Gastrocnemius medialis (tissue), 4 donors: ENCODE data around the gene CNGA2.

Experiments used
- POLR2A ChIP-seq, 2 donors: fragments of 450-650 bp; IDR thresholded peaks; one replicate each; pipeline ENCODE4 v1.6.1; 2017; ENCODE audit warnings: antibody characterized with exemption in 2 of 2, mild to moderate bottlenecking in 2 of 2, moderate library complexity in 2 of 2
- TF ChIP-seq, protein P1 (sequence below), 5 experiments: fragments of 450-650 bp in 3 of 5; fragments of 200-600 bp in 2 of 5; sonication (generic) in 2 of 5; IDR thresholded peaks in 4 of 5; conservative IDR thresholded peaks in 1 of 5; 1 replicate in 4 of 5; 2 replicates in 1 of 5; pipeline ENCODE4 v1.5.1; 2016 to 2019; ENCODE audit warnings: antibody characterized with exemption in 5 of 5, mild to moderate bottlenecking in 3 of 5, moderate library complexity in 3 of 5

DNA sequence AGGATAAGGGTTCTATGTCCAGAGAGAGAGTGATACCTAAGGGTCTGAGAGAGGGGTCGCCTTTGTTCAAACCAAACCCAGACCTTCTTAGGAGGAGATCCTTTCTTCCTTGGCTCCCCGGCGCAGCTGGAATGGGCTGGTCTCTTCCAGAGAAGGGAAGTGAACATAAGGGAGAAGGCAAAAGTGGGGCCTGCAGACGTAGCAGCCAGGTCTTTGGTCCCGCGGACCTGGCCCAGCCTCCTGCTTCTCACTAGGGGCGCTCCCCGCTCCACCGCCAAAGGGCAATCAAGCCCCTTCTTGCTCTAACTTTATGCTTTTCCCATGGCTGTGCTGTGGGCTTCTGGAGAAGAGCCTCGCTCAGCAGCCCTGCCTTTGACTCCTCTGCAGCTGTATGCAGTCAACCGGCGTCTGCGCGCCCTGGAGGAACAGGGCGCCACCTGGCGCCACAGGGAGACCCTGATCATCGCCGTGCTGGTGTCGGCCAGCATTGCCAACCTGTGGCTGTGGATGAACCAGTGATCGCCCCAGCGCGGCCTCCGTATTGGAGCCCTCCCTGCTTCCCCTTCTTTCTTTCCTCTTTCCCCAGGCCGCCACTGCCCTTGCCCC, 12.2 kb upstream of the CNGA2 start:
- TF ChIP-seq, protein P1, sequence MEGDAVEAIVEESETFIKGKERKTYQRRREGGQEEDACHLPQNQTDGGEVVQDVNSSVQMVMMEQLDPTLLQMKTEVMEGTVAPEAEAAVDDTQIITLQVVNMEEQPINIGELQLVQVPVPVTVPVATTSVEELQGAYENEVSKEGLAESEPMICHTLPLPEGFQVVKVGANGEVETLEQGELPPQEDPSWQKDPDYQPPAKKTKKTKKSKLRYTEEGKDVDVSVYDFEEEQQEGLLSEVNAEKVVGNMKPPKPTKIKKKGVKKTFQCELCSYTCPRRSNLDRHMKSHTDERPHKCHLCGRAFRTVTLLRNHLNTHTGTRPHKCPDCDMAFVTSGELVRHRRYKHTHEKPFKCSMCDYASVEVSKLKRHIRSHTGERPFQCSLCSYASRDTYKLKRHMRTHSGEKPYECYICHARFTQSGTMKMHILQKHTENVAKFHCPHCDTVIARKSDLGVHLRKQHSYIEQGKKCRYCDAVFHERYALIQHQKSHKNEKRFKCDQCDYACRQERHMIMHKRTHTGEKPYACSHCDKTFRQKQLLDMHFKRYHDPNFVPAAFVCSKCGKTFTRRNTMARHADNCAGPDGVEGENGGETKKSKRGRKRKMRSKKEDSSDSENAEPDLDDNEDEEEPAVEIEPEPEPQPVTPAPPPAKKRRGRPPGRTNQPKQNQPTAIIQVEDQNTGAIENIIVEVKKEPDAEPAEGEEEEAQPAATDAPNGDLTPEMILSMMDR (IDR thresholded peaks at IDR 0.05 in 4 of 5, conservative IDR thresholded peaks at IDR 0.05 in 1 of 5) = peak in 2 of 5 experiments; percentile 11 to 18
- no peak for TF ChIP-seq POLR2A (IDR thresholded peaks at IDR 0.05)
